Measurements from ENCODE around the gene RAB7B. TPM values are rescaled to one million over a fixed set of nuclear protein-coding genes. Genes with fewer than 3 reads are reported as not detected.

RAB7B gene
- total RNA-seq, 1 donor from 2014 or later, result 5.8 TPM

- DNase-seq (ENCODE audit: low spot score), result no peak
Measured at GRCh38 chr1:206022766-206023165, 19.6 kb upstream of the RAB7B start.

- no peak for DNase-seq (ENCODE audit: low spot score)
Measured at GRCh38 chr1:206021626-206022365, 18.6 kb upstream of the RAB7B start.

DNA sequence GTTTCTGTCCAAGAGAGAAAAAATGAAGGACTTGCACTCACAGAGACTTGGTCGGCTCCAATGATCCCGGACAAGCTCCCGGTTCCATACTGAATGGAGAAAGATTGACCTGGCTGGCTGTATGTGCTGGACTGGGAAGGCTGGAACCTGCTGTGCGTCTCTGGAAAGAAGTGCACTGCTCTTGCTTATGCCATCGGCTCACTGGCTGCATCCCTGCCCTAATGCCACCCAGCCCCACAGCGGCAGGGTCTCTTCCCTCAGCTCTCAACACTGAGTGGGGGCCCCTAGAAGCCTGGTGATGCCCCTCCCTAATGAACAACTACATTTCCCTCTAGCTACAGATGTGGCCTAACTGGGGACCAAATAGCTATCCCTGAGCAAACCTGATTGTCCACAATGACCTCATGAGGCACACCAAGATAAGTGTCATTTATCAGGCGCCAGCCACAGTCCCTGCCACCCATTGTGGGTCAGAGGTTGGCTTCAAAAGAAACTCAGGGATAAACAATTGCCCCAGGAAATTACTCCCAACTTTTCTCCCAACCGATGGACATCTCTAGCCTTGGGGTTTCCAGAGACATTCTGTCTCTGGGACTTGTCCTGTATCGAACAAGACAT, 17.9 kb upstream of the RAB7B start:
- no peak for DNase-seq (ENCODE audit: low spot score)

- no peak for DNase-seq (ENCODE audit: low spot score)
Measured at GRCh38 chr1:206020393-206021007, 17.3 kb upstream of the RAB7B start.

DNA sequence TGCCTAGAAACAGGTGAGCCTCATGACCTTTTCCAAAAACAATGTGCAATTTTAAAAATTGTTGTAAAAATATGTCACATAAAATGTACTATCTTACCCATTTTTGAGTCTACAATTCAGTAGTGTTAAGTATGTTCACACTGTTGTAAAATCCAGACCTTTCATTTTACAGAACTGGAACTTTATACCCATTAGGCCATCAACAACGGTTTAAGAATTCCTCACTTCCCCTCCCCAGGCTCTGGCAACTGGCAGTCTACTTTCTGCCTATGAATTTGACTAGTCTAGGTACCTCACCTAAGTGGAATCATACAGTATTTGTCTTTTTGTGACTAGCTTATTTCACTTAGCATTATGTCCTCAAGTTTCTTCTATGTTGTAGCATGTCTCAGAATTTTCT, 11.9 kb upstream of the RAB7B start:
- DNase-seq (ENCODE audit: low spot score), result no peak

DNA sequence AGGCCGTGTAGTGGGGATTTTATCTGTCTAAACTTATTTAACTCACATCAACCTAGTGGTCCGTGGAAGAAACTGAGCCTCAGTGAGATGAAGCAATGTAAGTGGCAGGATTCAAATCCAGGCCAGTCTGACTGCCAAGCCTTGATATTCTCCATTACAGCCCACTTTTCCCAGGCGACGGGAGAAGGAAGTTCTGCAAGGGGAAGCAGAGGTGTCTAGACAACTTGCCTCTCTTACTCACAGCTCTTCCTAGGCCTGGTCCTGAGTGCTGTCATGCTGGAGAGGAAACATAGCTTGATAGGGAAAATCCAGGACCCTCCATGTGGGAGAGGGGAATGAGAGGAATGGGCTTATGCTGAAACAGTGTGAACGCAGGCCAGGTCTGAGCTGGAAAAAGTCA, 11.4 kb upstream of the RAB7B start:
- no peak for DNase-seq (ENCODE audit: low spot score)

GRCh38 chr1:206013026-206013795, 10.0 kb upstream of the RAB7B start:
- no peak for DNase-seq (ENCODE audit: low spot score)

GRCh38 chr1:206012086-206012859, 9.1 kb upstream of the RAB7B start:
- DNase-seq (ENCODE audit: low spot score), result peak; percentile 63

GRCh38 chr1:206011057-206011456, 7.9 kb upstream of the RAB7B start:
- DNase-seq (ENCODE audit: low spot score), result no peak

DNA sequence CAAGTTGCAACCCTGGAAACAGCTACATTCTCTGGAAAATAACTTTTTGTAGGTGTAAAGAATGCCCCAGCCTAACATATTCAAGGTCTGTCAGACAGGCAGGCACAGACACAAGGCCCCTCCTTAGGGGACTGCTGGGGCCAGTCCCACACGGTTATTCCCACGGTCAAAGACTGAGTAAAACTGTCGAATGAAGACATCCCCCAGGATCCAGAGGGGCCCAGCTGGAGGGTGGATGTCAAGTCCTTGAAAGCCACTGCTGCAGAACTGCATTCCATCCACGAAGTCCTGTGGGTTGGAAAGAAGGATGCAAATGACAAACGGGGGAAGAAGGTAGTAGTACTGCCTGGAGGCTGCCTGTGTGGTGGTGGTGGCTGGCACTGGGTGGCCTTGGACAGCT, 6.9 kb upstream of the RAB7B start:
- DNase-seq (ENCODE audit: low spot score), result peak; percentile 68

DNA sequence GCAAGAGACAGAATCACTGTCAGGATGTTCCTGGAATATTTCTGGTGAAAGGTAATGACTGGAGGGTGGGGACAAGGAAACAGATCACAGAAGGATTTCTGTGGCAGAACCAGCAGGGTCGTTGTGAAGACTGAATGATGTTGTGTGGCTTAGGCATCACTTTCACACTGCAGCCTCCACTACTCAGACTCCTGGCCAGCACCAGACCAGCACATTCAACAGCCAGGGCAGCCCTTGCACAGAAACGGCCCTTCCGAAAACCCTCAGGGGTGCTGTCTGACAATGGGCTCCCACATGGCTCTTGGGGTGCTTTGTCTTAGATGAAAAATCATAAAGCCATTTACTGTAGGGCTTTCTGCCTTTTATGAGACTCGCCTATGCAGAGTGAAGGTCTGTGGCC, 3.8 kb upstream of the RAB7B start:
- no peak for DNase-seq (ENCODE audit: low spot score)

GRCh38 chr1:206005778-206006180, 2.6 kb upstream of the RAB7B start:
- DNase-seq (ENCODE audit: low spot score), result peak; percentile 31

GRCh38 chr1:206005234-206005633, 2.0 kb upstream of the RAB7B start:
- no peak for DNase-seq (ENCODE audit: low spot score)

DNA sequence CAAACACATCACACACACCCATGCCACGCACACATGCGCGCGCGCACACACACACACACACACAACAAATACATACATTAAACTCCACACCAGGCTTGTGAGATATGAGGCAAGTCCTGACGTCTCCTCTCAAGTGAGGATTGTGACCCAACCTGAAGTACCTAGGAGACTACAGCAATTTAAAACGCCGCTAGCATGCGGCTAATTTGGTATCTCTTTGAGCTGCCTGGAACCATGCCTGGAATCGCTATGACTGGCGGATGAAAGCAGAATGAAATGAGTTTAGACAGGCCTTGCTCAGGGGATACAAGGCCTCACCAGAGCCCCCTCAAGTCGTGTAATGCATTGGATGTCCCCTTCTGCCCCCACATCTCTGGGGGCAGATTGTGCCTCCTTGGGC, 1.6 kb upstream of the RAB7B start:
- peak; percentile 90 for DNase-seq (ENCODE audit: low spot score)

GRCh38 chr1:206003854-206004800, 932 bp upstream of the RAB7B start:
- no peak for DNase-seq (ENCODE audit: low spot score)

DNA sequence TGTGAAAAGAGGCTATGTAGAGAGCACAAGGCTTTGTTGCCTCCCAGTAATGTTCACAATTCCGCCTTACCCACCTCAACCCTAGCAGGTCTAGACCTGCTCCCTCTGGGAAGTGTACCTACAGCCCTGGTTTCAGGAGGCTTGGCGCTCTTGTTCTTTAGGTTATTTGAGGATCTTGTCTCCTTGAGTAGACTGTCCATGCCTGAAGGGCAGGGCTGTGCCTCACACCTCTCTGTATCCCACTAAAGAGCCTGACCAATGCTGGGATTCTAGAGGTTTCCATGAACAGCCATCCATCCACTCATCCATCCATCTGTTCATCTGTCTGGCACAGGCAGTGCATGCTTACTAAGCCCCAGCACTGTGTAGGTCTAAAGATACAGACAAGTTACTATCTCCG, 1.0 kb downstream of the RAB7B start:
- peak; percentile 36 for DNase-seq (ENCODE audit: low spot score)

GRCh38 chr1:206001476-206001888, 1.7 kb downstream of the RAB7B start:
- peak; percentile 92 for DNase-seq (ENCODE audit: low spot score)

DNA sequence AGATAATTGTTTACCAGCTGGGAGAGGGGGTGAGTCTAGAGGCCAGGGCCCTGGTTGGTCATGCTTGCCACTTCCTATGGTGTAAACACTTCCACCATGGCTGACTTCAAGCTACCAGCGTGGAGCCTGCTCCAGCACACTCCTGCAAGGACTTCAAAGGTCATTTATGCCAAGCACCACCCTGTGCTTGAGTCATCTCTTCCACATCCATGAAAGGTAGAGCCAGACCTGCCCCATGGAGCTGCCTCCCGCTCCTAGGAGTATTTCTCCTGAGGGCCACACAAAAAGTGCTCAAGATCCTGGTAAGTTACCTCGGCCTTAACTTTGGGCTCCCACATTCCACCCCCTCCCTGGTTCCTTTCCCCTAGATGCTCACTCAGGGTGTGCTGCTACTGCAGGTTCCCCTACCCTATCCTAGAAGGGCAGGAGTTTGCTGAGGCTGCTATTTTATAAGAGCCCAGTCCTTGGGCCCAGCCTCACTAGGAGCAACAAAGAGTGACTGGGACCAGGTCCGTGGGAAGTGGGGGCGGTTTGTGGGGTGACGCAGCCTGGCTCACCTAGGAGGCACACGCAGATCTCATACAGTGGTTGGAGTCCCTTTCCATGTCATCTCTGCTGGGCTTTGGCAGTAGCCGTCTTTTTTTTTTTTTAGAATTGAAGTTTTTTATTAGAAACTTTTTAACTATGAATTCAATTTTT, 2.4 kb downstream of the RAB7B start:
- no peak for DNase-seq (ENCODE audit: low spot score)

GRCh38 chr1:205998457-205999241, 4.5 kb downstream of the RAB7B start:
- no peak for DNase-seq (ENCODE audit: low spot score)

Measured in umbilical cord (tissue), 2 donors.